DMS 273 (cell line): ENCODE results near the gene SLX4.

ENCODE experiments used
- DNase-seq: peaks from one replicate; lab custom pipeline; 2025; ENCODE audit not compliant: unreplicated experiment; lab: John Stamatoyannopoulos, UW

The SLX4 gene

DNA sequence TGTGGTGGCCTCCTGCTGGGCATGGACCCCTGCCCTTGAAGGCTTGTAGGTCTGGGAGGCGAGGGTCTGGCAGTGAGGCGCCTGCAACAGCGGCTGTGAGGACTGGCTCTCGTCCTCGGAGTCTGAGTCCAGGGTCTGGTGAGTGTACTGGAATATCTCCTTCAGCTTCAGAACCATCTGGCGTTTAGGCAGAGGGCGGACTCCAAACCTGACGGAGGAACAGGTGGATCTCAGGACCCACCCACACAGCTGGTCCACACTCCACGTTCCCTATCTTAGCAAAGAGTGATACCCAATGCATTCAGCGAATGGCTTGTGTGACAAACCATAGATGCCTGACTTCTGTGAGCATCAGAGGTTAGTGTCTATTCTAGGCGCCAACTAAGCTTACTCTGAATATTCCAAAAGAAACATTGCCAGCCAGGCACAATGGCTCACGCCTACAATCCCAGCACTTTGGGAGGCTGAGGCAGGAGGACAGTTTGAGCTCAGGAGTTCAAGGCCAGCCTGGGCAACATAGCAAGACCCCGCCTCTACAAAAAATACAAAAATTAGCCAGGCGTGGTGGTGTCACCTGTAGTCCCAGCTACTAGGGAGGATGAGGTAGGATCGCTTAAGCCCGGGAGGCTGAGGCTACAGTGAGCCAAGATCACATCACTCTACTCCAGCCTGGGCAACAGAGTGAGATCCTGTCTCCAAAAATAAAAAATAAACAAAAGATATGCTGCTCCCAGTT is 27.9 kb downstream of the SLX4 start:
- DNase-seq: no peak

DNA sequence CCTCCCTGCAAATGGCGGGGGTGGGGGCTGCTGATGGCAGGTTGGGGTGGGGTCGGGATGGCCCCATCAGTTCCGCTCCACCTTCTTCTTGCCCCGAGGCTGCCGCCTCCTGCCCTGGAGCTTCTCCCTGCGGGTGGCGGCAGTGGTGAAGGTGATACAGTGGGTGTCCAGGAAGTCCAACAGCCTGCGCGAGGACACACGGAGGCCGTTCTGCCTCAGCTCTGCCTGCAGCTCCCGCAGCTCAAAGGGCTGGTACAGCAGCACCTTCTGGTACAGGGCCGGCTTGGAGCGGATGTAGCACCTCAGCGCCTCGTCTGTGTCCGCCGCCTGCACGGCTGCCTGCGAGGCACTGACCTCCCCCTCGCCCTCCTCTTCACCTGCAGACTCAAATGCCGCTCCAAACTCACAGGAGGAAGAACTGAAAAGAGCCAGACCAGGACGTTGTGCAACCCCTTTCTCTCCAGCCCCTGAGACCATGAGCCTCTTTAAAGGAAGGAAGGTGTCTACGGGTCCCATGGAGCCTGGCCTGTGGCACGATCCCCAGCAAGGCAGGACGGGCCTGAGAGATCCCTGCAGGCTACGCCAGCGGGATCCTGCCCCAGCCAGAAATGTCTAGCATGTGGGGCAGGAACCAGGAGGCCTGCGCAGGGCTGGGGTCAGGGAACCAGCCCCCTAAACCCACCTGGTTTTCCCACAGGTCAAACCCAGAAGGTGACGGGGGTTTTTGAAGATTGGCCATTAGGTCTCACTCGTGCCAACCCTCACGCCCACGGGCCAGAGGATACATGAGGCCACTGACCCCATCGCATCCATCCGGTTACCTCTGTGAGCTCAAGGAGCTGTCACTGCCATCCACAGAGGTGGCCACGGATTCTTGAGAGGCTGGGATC is 28.9 kb downstream of the SLX4 start:
- DNase-seq: no peak

GRCh38 chr16:3581392-3581791 is 30.0 kb downstream of the SLX4 start:
- DNase-seq: no peak

DNA sequence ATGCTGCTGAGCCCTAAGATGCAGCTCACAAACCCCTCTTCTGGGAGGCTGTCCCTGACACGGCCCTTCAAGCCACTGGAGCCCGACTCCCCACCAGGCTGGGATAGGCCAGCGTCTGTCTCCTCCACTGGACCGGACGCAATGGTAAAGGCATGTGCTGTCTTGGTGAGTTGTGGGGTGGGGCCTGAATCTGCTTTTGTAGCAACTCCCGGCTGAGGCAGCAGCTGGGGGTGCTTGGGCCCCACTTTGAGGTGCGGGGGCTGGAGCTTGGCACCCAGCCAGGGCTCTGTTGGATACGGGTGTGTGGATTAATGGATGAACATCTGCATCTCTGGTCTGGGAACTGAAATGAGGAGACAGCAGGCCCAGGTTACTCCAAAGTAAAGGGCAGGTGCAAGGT is 30.7 kb downstream of the SLX4 start:
- DNase-seq: peak; percentile 75

GRCh38 chr16:3580251-3580651 is 31.2 kb downstream of the SLX4 start:
- no peak for DNase-seq

GRCh38 chr16:3579776-3580175 is 31.6 kb downstream of the SLX4 start:
- no peak for DNase-seq

GRCh38 chr16:3578610-3579551 is 32.5 kb downstream of the SLX4 start:
- DNase-seq: no peak

- DNase-seq: no peak
Observed at GRCh38 chr16:3578121-3578520, 33.3 kb downstream of the SLX4 start.

GRCh38 chr16:3577302-3577752 is 34.1 kb downstream of the SLX4 start, which contains the start of gene NLRC3:
NLRC3 (minus strand) TSS chr16:3577403; CDS start chr16:3565036, 12,367 bp downstream.
- no peak for DNase-seq

- DNase-seq: no peak
Observed at GRCh38 chr16:3576211-3576610, 35.2 kb downstream of the SLX4 start.

DNA sequence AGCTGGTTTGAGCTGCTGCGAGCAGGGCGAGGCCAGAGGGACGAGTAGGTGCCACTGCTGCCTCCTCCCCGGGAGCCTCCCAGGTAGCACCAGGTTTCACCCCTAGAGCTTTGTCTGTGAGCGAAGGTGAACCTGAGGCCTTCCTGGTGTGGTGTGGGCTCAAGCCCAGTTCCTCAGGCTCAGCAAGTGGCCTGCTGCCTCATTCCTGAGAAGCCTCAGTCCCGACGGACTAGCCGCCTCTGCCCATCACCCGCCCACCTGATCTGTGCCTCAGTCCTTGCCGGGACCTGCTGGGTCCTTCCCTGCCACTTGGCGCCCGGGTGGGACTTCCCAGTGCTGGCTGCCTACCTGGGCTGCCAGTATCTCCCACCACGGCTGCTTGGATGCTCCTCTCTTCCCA is 35.9 kb downstream of the SLX4 start:
- no peak for DNase-seq

DNA sequence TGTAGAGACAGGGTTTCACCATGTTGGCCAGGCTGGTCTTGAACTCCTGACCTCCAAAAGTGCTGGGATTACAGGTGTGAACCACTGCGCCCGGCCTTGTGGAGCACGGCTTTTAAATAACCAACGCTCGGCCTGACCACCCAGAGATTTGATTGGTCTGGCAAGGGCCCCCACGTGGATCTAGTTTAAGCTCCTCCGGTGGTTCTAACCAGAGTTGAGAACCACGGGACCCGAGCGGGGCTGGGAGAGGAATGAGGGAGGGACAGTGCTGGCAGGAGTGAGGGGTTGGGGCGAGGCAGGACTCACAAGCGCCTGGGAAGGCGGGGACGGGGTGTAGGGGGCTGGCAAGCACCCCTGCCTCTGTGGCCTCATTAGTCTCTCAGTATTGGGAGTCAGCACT is 37.2 kb downstream of the SLX4 start:
- DNase-seq: no peak

DNA sequence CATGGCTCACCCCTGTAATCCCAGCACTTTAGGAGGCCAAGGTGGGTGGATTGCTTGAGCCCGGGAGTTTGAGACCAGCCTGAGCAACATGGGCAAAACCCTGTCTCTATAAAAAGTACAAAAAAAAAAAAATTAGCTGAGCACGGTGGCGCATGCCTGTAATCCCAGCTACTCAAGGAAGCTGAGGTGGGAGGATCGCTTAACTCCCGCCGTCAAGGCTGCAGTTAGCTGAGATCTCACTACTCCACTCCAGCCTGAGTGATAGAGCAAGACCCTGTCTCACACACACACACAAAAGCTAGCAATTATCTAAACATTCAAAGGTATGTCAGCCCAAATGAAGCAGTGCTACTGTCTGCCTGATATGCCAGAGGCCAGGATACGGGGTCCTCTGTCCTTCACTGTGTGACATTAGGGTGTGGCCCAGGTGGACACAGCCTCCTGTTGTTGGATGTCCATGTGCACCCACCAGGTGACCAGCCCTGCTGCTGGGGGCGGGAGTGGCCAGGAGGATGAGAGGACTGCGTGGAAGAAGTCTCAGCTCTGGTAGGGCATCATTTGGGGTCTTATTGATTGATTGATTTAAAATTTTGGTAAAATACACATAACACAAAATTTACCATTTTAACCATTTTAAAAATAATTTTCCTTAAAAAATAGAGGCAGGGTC is 38.1 kb downstream of the SLX4 start:
- DNase-seq: no peak

DNA sequence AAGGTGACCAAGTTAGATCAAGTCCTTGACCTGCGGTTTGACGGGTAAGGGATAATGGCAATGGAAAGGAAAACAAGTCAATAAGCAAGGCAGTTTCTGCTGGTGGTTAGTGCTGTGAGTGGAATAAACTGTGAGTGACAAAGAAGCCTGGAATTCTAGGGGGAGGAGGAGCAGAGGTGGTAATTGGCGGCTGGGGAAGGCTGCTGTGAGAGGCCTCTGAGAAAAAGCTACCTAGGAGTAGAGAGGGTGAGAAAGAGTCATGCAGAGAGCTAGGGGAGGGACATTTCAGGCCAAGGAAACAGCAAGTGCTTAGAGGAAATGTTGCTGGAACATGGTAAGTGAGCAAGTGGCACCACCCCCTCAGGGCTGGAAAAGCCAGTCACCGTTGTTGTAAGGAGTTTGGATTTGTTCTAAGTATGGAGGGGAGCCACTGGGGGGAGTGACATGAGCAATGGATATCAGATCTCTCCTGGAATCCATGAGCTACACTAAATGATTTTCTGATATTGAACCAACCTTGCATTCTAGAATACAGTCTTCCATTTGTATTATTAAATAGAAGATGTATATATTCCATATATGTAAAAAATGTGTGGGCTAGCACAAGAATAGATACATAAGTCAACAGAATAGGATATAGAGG is 40.9 kb downstream of the SLX4 start:
- DNase-seq: no peak

GRCh38 chr16:3569851-3570250 is 41.6 kb downstream of the SLX4 start:
- DNase-seq: no peak

DNA sequence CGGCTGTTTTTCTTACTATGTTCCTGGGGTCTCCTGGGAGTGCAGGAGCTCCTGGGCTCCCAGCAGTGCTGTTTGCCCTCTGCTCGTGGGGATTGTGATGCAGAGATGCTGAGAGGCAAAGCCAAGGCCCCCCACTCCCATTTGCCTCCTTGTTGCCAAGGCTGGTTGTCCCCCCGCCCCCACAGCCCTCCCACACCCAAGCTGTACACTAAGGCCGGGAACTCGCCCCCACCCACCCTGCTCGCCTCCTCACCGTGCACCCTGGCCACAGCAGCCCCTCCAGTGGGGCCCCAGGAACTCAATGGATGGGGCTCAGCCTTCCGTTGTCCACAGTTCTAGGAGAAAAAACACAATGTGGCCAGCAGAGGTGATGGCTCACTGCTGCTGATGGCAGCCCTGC is 44.4 kb downstream of the SLX4 start:
- no peak for DNase-seq

DNA sequence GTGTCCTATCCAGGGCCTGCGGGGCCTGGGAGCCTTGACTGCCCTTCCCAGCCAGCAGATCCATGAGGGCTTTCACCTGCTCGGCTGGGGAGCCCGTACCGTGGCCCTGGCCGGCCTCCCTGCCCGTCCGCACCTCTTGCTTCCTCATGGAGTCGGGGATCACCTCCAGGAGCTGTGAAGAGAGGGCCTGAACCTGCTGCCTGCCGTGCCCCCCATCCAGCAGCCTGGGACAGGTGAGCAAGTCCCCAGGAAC is 46.6 kb downstream of the SLX4 start:
- DNase-seq: no peak

GRCh38 chr16:3564130-3564888 is 47.1 kb downstream of the SLX4 start:
- no peak for DNase-seq

GRCh38 chr16:3562914-3563480 is 48.4 kb downstream of the SLX4 start:
- no peak for DNase-seq
